H1 (cell line): Measurements from ENCODE around the gene TLR7. TPM values are rescaled to one million over a fixed set of nuclear protein-coding genes. Genes with fewer than 3 reads are reported as not detected.

ENCODE experiments used
- CHD7 ChIP-seq: fragments of 300-600 bp; sonication (generic); IDR thresholded peaks from 2 replicates; pipeline ENCODE4 v1.7.1; 2012; ENCODE audit warnings: low read length, moderate library complexity, mild to moderate bottlenecking, inconsistent platforms; ENCODE audit not compliant: insufficient replicate concordance
- CREB1 ChIP-seq: IDR thresholded peaks from 2 replicates; pipeline ENCODE4 v1.6.1; 2012; ENCODE audit warnings: inconsistent platforms
- CTCF ChIP-seq, 3 experiments: IDR thresholded peaks; 1 replicate in 2 of 3; 2 replicates in 1 of 3; pipeline versions ENCODE4 v1.5.1 to v1.6.1; 2011; ENCODE audit warnings: low read length in 3 of 3, mild to moderate bottlenecking in 3 of 3, inconsistent platforms in 2 of 3, low read depth in 1 of 3, moderate library complexity in 1 of 3; ENCODE audit not compliant: insufficient read depth in 1 of 3; ENCODE audit errors: control extremely low read depth in 1 of 3
- RBBP5 ChIP-seq: IDR thresholded peaks from 2 replicates; pipeline ENCODE4 v1.7.1; 2012; ENCODE audit warnings: low read depth, mild to moderate bottlenecking, inconsistent platforms, low read length, moderate library complexity, borderline replicate concordance
- SIRT6 ChIP-seq: IDR thresholded peaks from one replicate; pipeline ENCODE4 v1.7.1; 2012; ENCODE audit warnings: low read length, inconsistent platforms
- USF2 ChIP-seq: IDR thresholded peaks from 2 replicates; pipeline ENCODE4 v1.6.1; 2011; ENCODE audit warnings: low read length, improper control_type of control experiment
- polyA plus RNA-seq, 7 experiments: library from polyadenylated mRNA; depleted of rRNA in 3 of 7; stranded (reverse) in 5 of 7; unstranded in 2 of 7; fragments of >200 nt in 5 of 7; fragments of 200-250 nt in 2 of 7; gene quantifications; 1 replicate in 5 of 7; 2 replicates in 1 of 7; 4 replicates in 1 of 7; pipeline versions ENCODE4 v1.2.1 to v1.2.3, GENCODE V29; 2011 to 2013; ENCODE audit warnings: missing spikeins in 2 of 7, mixed read lengths in 2 of 7
- total RNA-seq: library from RNA; stranded (reverse); fragmentation: NEBNext Ultra II Directional; extraction: Animal tissue kit (Norgen Biotek cat#: 25700); gene quantifications from 2 replicates; pipeline ENCODE4 v1.2.1, GENCODE V29; 2021

TLR7 gene
- total and polyA plus RNA-seq, 2 of the 8 experiments (the other 6 are each of a cell fraction or from before 2014, with no cell fraction given): 0.02 TPM; not detected in 1

- TF ChIP-seq CHD7 (no peak), RBBP5 (no peak), USF2 (no peak), CTCF (IDR thresholded peaks at IDR 0.05; ENCODE audit: control extremely low read depth in 1 of 3, insufficient read depth in 1 of 3, low read depth in 1 of 3, low read length in 3 of 3) (no peak), CREB1 (no peak), SIRT6 (no peak)
- TF ChIP-seq, all 59 proteins: peak for 0
These were observed 11.7 kb downstream of the TLR7 start (continued) for GRCh38 chrX:12878536-12878935.
